T-helper 22 cell (primary cell): ENCODE measurements around the gene SLC45A2.
"Not testable (repeated sequence)": the region's sequence is repeated elsewhere in the genome, so short reads cannot be mapped to it uniquely, and the experiment has no call there.

Source experiments
- DNase-seq: peaks from one replicate; pipeline ENCODE4 v3.0.0-alpha.2; 2020; ENCODE audit warnings: low read depth

The SLC45A2 gene, protein sequence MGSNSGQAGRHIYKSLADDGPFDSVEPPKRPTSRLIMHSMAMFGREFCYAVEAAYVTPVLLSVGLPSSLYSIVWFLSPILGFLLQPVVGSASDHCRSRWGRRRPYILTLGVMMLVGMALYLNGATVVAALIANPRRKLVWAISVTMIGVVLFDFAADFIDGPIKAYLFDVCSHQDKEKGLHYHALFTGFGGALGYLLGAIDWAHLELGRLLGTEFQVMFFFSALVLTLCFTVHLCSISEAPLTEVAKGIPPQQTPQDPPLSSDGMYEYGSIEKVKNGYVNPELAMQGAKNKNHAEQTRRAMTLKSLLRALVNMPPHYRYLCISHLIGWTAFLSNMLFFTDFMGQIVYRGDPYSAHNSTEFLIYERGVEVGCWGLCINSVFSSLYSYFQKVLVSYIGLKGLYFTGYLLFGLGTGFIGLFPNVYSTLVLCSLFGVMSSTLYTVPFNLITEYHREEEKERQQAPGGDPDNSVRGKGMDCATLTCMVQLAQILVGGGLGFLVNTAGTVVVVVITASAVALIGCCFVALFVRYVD

GRCh38 chr5:33984671-33985124 lies at the start of gene SLC45A2:
SLC45A2 (minus strand) TSS chr5:33984693; CDS start chr5:33984583, 110 bp downstream.
- DNase-seq: no peak

DNA sequence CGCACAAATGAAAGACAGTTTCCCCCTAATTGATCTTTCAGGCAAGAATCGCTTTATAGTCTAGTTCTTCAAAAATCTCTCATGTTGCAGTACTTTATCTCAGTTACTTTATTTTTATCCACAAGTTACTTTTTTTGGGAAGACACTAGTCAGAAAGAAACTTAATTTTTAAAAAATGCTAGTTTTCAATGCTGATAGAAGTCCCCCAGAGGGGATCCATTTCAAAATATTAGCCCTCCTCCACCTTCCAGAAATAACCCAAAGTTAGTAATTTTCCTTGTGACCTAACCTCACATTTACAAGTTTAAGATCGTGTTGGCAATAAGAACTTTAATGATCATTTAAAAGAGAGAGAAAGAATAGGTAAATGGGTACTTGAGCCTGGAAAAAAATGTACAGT lies 47.5 kb upstream of the SLC45A2 start:
- DNase-seq: no peak

DNA sequence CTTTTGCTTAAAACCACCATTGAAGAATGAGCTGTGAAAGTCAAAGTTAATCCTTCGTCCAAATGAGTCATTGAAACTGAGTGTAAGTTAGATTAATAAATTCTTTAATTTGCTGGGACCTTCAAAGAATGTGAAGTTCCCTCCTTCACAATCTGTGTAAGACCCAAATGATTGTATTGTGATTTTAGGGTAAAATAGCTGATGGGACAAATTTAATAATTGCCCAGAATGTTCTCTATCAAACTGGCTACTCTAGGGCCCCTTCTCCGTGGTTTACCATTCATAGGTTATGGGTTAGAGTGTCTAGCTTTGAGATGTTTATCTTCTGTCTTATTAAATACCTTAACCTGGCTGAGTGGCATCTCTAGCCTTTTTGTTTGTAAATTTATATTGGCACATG lies 46.6 kb upstream of the SLC45A2 start:
- no peak for DNase-seq

DNA sequence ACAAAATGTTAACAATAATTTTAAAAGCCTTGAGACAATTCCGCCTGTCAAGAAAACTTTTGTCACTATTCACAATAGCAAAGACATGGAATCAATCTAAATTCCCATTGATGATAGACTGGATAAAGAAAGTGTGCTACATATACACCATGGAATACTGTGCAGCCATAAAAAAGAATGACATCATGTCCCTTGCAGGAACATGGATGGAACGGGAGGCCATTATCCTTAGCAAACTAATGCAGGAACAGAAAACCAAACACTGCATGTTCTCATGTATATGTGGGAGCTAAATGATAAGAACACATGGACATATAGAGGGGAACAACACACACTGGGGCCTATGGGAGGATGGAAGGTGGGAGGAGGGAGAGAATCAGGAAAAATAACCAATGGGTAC lies 46.1 kb upstream of the SLC45A2 start:
- DNase-seq: not testable (repeated sequence)

- no peak for DNase-seq
Observed at GRCh38 chr5:34030048-34030447, 45.6 kb upstream of the SLC45A2 start.

- DNase-seq: no peak
Observed at GRCh38 chr5:34028349-34028748, 43.9 kb upstream of the SLC45A2 start.

DNA sequence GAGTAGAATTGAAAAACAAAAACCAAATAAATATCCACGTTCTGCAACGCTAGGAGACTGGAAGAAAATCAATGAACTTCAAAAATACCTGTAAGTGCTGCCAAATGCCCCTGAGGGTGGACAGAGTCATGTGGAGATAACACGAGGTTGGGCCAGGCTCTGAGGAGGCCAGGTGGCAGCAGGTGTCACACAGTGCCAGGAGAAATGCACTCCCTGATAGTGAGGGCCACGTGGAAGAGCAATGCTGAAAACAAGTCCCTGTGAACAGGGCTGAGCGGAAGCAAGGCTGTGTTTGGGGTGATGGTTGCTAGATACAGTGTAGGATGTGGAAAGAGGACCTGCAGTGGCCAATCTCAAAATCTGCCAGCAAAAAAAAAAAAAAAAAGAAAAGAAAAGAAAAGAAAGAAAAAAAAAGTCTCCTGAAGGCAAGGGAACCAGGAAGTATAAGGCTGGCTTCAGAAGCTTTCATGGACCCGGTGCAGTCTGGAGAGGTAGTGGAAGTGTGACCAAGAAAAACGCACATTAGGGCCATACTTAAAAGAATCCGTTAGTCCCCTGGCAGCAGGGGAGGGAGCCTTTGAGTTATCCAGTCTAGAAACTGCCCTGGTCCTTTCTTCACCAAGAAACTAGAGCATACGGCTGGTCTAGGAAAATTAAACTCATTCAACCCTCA lies 41.7 kb upstream of the SLC45A2 start:
- DNase-seq: no peak

DNA sequence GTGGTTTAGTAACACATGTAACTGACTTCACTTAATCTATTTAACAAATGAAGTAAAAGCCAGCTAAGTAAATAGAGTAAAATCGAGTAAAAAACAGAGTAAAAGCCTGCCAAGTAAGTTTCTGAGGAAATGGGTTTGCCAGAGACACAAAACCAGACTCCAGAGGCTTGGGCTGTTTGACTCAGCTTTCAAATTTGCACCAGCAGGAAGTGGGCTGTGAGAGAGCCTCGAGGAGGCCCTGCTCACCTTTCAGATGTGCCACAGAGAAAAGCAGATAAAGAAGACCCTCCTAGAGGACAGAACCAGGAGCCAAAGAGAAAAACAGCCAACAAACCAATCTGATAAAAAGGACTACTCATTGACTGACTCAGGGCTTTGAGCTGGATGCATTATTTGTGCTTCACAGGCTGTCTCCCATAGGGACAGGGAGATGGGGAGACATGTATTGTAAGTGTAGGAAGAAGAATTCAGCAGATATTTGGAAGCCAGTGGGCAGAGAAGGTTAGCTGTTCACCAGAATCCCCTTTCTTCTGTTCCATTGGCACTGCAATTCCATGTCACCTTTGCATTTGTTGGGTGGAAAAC lies 37.7 kb upstream of the SLC45A2 start:
- no peak for DNase-seq

DNA sequence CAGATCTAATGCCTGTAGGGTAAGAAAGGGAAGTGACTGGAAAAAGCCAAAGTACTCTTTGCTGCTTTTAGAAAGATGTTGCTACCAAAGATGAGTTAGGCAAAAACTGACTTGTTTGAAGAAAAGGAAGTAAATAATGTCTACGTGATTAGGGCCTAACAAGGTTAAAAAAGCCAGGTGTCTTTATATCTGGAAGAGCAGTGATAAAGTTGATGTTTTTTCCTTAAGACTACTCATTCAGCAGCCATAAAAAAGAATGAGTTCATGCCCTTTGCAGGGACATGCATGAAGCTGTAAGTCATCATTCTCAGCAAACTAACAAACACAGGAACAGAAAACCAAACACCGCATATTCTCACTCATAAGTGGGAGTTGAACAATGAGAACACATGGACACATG lies 36.8 kb upstream of the SLC45A2 start:
- DNase-seq: no peak

GRCh38 chr5:34020726-34021125 lies 36.2 kb upstream of the SLC45A2 start:
- no peak for DNase-seq

GRCh38 chr5:34017254-34017653 lies 32.8 kb upstream of the SLC45A2 start:
- DNase-seq: no peak

- DNase-seq: no peak
Observed at GRCh38 chr5:34016750-34017149, 32.3 kb upstream of the SLC45A2 start.

DNA sequence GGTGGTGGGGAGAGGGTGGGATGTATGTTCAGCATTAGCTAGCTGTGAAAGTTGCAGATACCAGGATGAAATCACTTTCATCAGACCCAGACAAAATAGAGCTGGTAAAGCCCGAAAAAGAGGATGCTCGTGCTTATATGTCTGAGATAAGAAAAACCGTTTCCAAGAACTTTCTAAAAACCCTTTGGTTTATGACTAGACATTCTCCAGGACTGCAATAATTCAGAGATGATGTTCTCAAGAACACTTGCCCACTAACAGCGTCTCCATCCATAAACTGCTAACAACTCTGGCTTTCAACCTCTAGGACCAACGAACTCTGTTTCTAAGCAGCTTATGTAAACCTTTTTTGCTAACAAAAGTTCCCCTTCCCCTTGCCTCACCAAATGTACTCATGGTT lies 31.7 kb upstream of the SLC45A2 start:
- DNase-seq: no peak

- DNase-seq: no peak
Observed at GRCh38 chr5:34015120-34015822, 30.8 kb upstream of the SLC45A2 start.

DNA sequence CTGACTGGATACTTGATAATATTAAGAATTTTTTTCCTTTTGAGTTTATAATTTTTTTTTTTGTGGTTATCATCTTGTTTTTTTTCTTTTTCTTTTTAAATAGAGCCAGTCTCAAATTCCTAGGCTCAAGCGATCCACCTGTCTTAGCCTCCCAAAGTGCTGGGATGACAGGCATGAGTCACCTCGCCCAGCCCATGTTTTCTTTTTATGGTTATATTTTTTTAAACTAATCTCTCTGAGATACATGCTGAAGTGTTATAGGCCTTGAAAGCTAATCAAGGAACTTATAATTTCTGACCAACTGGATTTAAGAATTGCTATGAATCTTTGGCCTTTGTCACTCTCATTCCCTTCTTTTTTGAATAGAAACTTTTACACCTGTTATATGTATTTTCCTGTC lies 30.1 kb upstream of the SLC45A2 start:
- no peak for DNase-seq

DNA sequence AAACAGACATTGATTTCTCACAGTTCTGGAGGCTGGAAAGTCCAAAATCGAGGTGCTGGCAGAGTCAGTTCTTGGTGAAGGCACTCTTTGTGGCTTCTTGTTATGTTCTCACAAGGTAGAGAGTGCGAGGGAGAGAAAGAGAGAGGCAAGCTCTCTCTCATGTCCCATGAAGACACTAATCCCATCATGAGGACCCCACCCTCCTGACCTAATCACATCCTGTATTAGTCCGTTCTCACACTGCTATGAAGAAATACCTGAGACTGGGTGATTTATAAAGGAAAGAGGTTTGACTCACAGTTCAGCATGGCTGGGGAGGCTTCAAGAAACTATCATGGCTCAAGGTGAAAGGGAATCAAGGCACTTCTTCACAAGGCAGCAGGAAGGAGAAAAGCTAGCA lies 29.1 kb upstream of the SLC45A2 start:
- DNase-seq: no peak

- DNase-seq: no peak
Observed at GRCh38 chr5:34012791-34013190, 28.3 kb upstream of the SLC45A2 start.

GRCh38 chr5:34011536-34011935 lies 27.0 kb upstream of the SLC45A2 start:
- DNase-seq: no peak

DNA sequence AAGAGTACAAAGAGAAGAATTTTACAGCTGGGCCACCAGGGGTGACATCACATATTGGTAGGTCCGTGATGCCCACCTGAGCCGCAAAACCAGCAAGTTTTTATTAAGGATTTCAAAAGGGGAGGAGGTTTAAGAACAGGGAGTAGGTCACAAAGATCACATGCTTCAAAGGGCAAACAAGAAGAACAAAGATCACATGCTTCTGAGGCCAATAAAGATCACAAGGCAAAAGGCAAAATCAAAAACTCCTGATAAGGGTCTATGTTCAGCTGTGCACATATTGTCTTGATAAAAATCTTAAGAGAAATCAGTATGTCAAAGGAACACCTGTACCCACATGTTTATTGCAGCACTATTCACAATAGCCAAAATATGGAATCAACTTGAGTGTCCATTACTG lies 25.7 kb upstream of the SLC45A2 start:
- DNase-seq: not testable (repeated sequence)

GRCh38 chr5:34009610-34010009 lies 25.1 kb upstream of the SLC45A2 start:
- no peak for DNase-seq

DNA sequence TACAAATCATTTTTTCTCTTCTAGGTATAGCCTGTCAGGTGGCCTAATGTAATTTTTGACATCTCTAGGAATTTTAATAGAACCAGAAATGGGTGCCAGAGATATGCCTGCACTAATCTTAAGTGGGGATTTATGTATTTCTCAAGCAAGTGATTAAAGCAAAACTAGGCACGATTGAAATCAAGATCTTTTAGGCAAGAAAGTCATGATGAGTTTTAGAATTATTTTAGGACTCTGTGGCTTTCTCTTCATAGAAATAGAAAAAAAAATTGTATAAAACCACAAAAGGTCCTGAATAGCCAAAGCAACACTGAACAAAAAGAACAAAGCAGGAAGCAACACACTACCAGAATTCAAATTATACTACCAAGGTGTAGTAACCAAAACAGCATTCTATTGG lies 24.3 kb upstream of the SLC45A2 start:
- DNase-seq: no peak
